Cardiac fibroblast (primary cell): ENCODE data around the gene YEATS2.
A peak's percentile ranks its signal among the peaks of the same experiment; 100 is the strongest.

ENCODE experiments used
- DNase-seq, 2 donors: peaks; one replicate each; pipeline versions ENCODE4 v3.0.0 to v3.0.0-alpha.2; 2010; ENCODE audit warnings: low read depth in 2 of 2
- H3K4me3 ChIP-seq, 2 donors: replicated peaks in 1 of 2; 1 replicate in 1 of 2; 2 replicates in 1 of 2; pipeline ENCODE4 v1.5.1; 2011; ENCODE audit warnings: low read depth in 2 of 2, low read length in 2 of 2, mild to moderate bottlenecking in 2 of 2, moderate library complexity in 1 of 2
- CTCF ChIP-seq: IDR thresholded peaks from one replicate; pipeline ENCODE4 v1.5.1; 2011; ENCODE audit warnings: low read depth, mild to moderate bottlenecking, low read length, inconsistent platforms

The YEATS2 gene

GRCh38 chr3:183697610-183698317 lies at the start of gene YEATS2:
TSS of gene YEATS2 (plus strand) at chr3:183697797. CDS start at chr3:183715163, 17,366 bp downstream.
- peak within 1 kb of the TSS; percentile 72 to 92 for H3K4me3 ChIP-seq
- peak; percentile 53 to 73 for DNase-seq
- no peak for TF ChIP-seq CTCF

DNA sequence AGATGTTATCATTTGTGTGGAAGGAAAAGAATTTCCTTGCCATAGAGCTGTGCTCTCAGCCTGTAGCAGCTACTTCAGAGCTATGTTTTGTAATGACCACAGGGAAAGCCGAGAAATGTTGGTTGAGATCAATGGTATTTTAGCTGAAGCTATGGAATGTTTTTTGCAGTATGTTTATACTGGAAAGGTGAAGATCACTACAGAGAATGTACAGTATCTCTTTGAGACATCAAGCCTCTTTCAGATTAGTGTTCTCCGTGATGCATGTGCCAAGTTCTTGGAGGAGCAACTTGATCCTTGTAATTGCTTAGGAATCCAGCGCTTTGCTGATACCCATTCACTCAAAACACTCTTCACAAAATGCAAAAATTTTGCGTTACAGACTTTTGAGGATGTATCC lies 47.0 kb upstream of the YEATS2 start:
- no peak overlapping the region for H3K4me3 ChIP-seq
- no peak for DNase-seq
- no peak for TF ChIP-seq CTCF

DNA sequence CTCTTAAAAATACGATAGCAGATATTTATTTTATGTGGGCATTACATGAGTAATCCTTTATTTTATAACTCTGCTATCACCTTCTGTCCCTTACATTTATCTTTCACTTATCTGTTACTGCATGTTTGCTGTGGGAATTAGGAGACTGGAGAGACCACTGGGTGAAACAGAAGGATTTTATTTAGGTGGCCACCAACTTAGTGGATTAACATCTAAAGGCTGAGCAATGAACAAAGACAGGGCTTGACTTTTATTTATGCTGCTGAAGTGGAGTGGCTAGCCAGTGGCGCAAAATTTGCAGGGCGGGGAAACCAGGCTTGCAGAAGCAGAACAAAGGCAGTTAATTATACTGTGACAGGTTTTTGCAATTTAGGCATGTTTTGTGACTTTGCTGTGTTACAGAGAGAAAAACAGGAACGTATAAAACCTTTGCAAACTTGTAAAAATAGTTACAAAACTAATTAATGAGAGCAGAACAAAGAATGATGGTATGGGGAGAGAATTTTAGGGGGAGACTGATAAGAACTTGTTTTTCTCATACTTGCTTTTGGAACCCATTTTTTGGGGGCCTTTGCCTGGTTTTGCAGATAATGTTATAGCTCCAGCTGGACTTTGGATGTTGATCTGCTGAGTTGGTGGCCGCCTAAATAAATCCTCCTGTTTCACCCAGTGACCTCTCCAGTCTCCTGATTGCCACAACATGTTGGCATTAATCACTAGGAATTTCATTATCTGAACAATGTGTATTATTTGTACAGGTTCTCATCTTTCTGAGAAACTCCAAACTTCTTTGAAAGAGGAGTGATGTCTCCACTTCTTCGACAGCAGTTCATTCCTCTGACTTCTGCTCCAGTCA lies 44.2 kb upstream of the YEATS2 start:
- peak in 1 of 2 donors; percentile 19 for DNase-seq
- TF ChIP-seq CTCF: no peak
- no peak overlapping the region for H3K4me3 ChIP-seq

- no peak for TF ChIP-seq CTCF
- no peak for DNase-seq
- no peak overlapping the region for H3K4me3 ChIP-seq
These were observed 42.9 kb upstream of the YEATS2 start for GRCh38 chr3:183654727-183655126.

DNA sequence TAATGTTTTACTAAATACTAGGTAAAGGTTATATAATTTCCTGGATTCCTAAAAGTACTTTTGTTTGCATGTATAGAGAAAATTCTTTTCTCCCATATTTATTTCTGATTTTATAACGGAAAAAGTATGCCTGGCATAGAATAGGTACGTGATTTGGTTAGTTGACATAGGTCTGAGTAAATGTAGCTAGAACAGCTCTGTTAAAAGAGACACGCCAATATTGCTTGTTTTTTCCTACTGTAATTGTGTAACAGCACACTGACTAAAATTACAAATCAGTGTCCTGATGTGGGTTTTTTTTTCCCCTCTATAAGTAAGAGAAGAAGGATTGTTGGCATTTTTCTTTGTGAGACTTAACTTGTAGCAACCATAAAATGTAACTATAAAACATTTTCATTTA lies 35.5 kb upstream of the YEATS2 start:
- no peak for TF ChIP-seq CTCF
- no peak overlapping the region for H3K4me3 ChIP-seq
- DNase-seq: peak; percentile 15 to 33

GRCh38 chr3:183664913-183665381 lies 32.6 kb upstream of the YEATS2 start:
- DNase-seq: peak; percentile 89 to 95
- TF ChIP-seq CTCF: no peak
- no peak overlapping the region for H3K4me3 ChIP-seq
